Measurements from ENCODE around the gene PLEKHA1. TPM values are rescaled to one million over a fixed set of nuclear protein-coding genes. Genes with fewer than 3 reads are reported as not detected.

Gene PLEKHA1
- total RNA-seq, 3 donors from 2014 or later, result 24.2 to 38.9 (median 26.2) TPM

GRCh38 chr10:122467701-122468100 is 93.2 kb downstream of the PLEKHA1 start:
- H3K4me1 ChIP-seq, result peaks cover 0 to 4% of the 10 kb centered on the region in 2 donors
- intact Hi-C loops (cut with DNase I; ENCODE audit: low total_unique reads), result no loop called here
- no peak for DNase-seq (ENCODE audit: low spot score in 2 of 2)
- H3K9me3 ChIP-seq, result no peaks in the 10 kb centered on the region
- no peaks in the 10 kb centered on the region for H3K36me3 ChIP-seq
- H3K27ac ChIP-seq, result peak overlapping the region; percentile 83 to 89
- H3K4me3 ChIP-seq, result no peak overlapping the region
- TF ChIP-seq POLR2AphosphoS5 (IDR thresholded peaks at IDR 0.05) (no peak), POLR2A (IDR thresholded peaks at IDR 0.05) (no peak), CTCF (IDR thresholded peaks at IDR 0.05) (no peak)
- H3K27me3 ChIP-seq, result no peaks in the 10 kb centered on the region

GRCh38 chr10:122468307-122468925 is 93.9 kb downstream of the PLEKHA1 start:
- Histone ChIP-seq H3K9me3 (no peaks in the 10 kb centered on the region), H3K27me3 (no peaks in the 10 kb centered on the region), H3K4me3 (peak overlapping the region in 1 of 3 donors; percentile 22), H3K4me1 (peaks cover 0 to 4% of the 10 kb centered on the region in 2 donors), H3K36me3 (no peaks in the 10 kb centered on the region), H3K27ac (peak overlapping the region; percentile 83 to 89)
- no peak for TF ChIP-seq POLR2AphosphoS5 (IDR thresholded peaks at IDR 0.05)
- no peak for TF ChIP-seq CTCF (IDR thresholded peaks at IDR 0.05)
- no peak for TF ChIP-seq POLR2A (IDR thresholded peaks at IDR 0.05)
- intact Hi-C loops (cut with DNase I; ENCODE audit: low total_unique reads), result no loop called here
- no peak for DNase-seq (ENCODE audit: low spot score in 2 of 2)

- peak in 1 of 2 donors; percentile 70 for DNase-seq (ENCODE audit: low spot score in 2 of 2)
- no peaks in the 10 kb centered on the region for H3K27me3 ChIP-seq
- H3K9me3 ChIP-seq, result no peaks in the 10 kb centered on the region
- H3K27ac ChIP-seq, result peak overlapping the region; percentile 90 to 94
- no peaks in the 10 kb centered on the region for H3K4me1 ChIP-seq
- TF ChIP-seq CTCF (IDR thresholded peaks at IDR 0.05) (no peak), POLR2A (IDR thresholded peaks at IDR 0.05) (no peak), POLR2AphosphoS5 (IDR thresholded peaks at IDR 0.05) (peak; percentile 56 to 79 (median 78))
- H3K4me3 ChIP-seq, result no peak overlapping the region
- H3K36me3 ChIP-seq, result no peaks in the 10 kb centered on the region
- intact Hi-C loops (cut with DNase I; ENCODE audit: low total_unique reads), result no loop called here
Measured at GRCh38 chr10:122468926-122469781, 94.6 kb downstream of the PLEKHA1 start.

- intact Hi-C loops (cut with DNase I; ENCODE audit: low total_unique reads), result no loop called here
- Histone ChIP-seq H3K27me3 (no peaks in the 10 kb centered on the region), H3K4me3 (no peak overlapping the region), H3K27ac (peak overlapping the region; percentile 90 to 94), H3K9me3 (no peaks in the 10 kb centered on the region), H3K4me1 (no peaks in the 10 kb centered on the region), H3K36me3 (no peaks in the 10 kb centered on the region)
- no peak for DNase-seq (ENCODE audit: low spot score in 2 of 2)
- TF ChIP-seq POLR2A (IDR thresholded peaks at IDR 0.05) (no peak), CTCF (IDR thresholded peaks at IDR 0.05) (no peak), POLR2AphosphoS5 (IDR thresholded peaks at IDR 0.05) (no peak)
Measured at GRCh38 chr10:122469848-122470247, 95.3 kb downstream of the PLEKHA1 start.
